SK-N-MC (cell line): ENCODE results near the gene GBX1.

Experiments used
- DNase-seq: peaks from one replicate; pipeline ENCODE4 v3.0.0-alpha.2; 2011; ENCODE audit warnings: low read depth, low spot score
- H3K27ac ChIP-seq: fragments of 200-600 bp; sonication (generic); 2 replicates; pipeline ENCODE4 v1.5.1; 2016; ENCODE audit warnings: mixed run types
- H3K36me3 ChIP-seq: fragments of 200-600 bp; sonication (generic); 2 replicates; pipeline ENCODE4 v1.6.1; 2017; ENCODE audit warnings: antibody characterized with exemption, low read length, mixed read lengths; ENCODE audit not compliant: insufficient read depth
- H3K4me3 ChIP-seq: fragments of 200-600 bp; sonication (generic); 2 replicates; pipeline ENCODE4 v1.5.1; 2016
- H3K9ac ChIP-seq: fragments of 200-600 bp; sonication (generic); 2 replicates; pipeline ENCODE4 v1.8.0; 2017; ENCODE audit warnings: mixed run types, mixed read lengths; ENCODE audit not compliant: insufficient read length
- H3K9me3 ChIP-seq: fragments of 200-600 bp; sonication (generic); 2 replicates; pipeline ENCODE4 v1.6.1; 2017; ENCODE audit warnings: low read depth, mild to moderate bottlenecking, antibody characterized with exemption, low read length, moderate library complexity, mixed read lengths
- EZH2 ChIP-seq: fragments of 200-600 bp; sonication (generic); IDR thresholded peaks from one replicate; pipeline ENCODE4 v1.6.1; 2017; ENCODE audit warnings: antibody characterized with exemption
- FOXP2 ChIP-seq: optimal IDR thresholded peaks from 2 replicates; pipeline ENCODE3; 2011; ENCODE audit warnings: mild to moderate bottlenecking, moderate library complexity; ENCODE audit not compliant: insufficient read depth; ENCODE audit errors: extremely low read length, control extremely low read depth
- POLR2AphosphoS5 ChIP-seq: IDR thresholded peaks from 2 replicates; pipeline ENCODE4 v1.6.1; 2012; ENCODE audit warnings: mild to moderate bottlenecking, low read depth, low read length, borderline replicate concordance

Gene GBX1

GRCh38 chr7:151140826-151141225 lies 26.7 kb downstream of the GBX1 start:
- peaks cover 10% of the 10 kb centered on the region for H3K36me3 ChIP-seq
- no peak overlapping the region for H3K4me3 ChIP-seq
- no peak for DNase-seq
- no peak overlapping the region for H3K9ac ChIP-seq
- H3K27ac ChIP-seq = no peak overlapping the region
- H3K9me3 ChIP-seq = no peaks in the 10 kb centered on the region
- TF ChIP-seq POLR2AphosphoS5 (no peak), EZH2 (no peak), FOXP2 (no peak)

- Histone ChIP-seq H3K9ac (no peak overlapping the region), H3K27ac (no peak overlapping the region), H3K4me3 (no peak overlapping the region), H3K36me3 (peaks cover 13% of the 10 kb centered on the region), H3K9me3 (no peaks in the 10 kb centered on the region)
- TF ChIP-seq FOXP2 (no peak), POLR2AphosphoS5 (no peak), EZH2 (no peak)
- no peak for DNase-seq
Measured at GRCh38 chr7:151139791-151140190, 27.7 kb downstream of the GBX1 start.

DNA sequence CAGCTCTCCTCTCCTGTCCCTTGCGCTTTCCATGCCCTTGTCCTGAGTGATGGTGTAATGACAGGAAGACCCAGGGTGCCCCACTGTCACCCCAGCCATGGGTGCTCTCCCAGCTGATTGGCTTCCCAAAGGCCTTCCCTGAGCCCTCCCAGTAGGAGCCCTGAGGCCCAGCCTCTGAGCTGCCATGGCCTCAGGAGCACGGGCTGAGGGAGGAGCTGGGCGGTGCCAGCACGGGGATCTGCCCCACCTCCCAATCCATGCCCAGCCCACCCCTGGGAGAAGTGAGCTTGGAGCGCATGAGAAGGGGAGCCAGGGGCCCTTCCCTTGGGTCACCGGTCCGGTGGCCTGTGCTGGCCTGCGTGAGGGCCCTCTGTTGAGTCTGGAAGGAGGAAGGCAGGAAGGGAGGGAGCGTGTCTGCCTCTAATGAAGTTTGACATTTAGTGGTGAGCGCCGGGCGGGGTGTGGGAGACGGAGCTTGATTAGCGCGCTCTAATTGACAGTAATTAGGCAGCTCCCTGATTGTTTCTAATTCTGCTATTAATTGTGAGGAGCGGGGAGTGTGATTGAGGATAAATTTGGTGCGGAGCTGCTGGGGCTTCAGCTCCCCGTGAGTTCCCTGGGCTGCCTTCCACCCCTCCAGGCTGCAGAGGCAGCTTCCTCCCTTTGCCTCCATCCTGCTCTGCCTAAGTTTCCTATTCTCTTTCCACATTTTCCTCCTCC lies 28.3 kb downstream of the GBX1 start:
- Histone ChIP-seq H3K4me3 (no peak overlapping the region), H3K9me3 (no peaks in the 10 kb centered on the region), H3K9ac (no peak overlapping the region), H3K36me3 (peaks cover 13% of the 10 kb centered on the region), H3K27ac (no peak overlapping the region)
- TF ChIP-seq POLR2AphosphoS5 = no peak
- TF ChIP-seq FOXP2 = no peak
- TF ChIP-seq EZH2 = no peak
- DNase-seq = no peak

GRCh38 chr7:151138153-151138851 lies 29.2 kb downstream of the GBX1 start:
- Histone ChIP-seq H3K9ac (no peak overlapping the region), H3K4me3 (no peak overlapping the region), H3K36me3 (peaks cover 12% of the 10 kb centered on the region), H3K27ac (no peak overlapping the region), H3K9me3 (no peaks in the 10 kb centered on the region)
- no peak for DNase-seq
- no peak for TF ChIP-seq POLR2AphosphoS5
- no peak for TF ChIP-seq FOXP2
- TF ChIP-seq EZH2 = no peak

DNA sequence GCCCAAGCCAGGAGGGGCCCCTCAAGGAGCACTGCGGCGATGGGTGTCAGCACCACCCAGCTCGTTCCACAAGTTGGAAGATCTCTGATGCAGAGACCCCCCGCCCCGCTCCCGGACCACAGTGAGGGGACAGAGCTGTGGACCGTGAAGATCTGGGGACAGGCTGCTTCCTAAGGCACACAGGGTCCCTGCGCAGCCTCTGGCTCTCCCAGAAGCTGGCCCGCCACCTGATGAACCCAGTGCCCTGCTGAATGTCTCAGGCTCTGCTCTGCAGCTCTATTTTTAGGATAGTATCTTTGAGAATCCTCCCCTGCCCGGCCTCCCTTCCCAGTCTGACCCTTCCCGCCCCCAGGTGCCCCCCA lies 29.7 kb downstream of the GBX1 start:
- no peaks in the 10 kb centered on the region for H3K9me3 ChIP-seq
- H3K9ac ChIP-seq = no peak overlapping the region
- no peak overlapping the region for H3K27ac ChIP-seq

GRCh38 chr7:151137076-151137675 lies 30.3 kb downstream of the GBX1 start:
- no peak overlapping the region for H3K27ac ChIP-seq
- H3K9me3 ChIP-seq = no peaks in the 10 kb centered on the region
- H3K36me3 ChIP-seq = peaks cover 10% of the 10 kb centered on the region
- no peak for TF ChIP-seq POLR2AphosphoS5
- TF ChIP-seq FOXP2 = no peak
- TF ChIP-seq EZH2 = no peak
- no peak overlapping the region for H3K4me3 ChIP-seq
- H3K9ac ChIP-seq = no peak overlapping the region
- DNase-seq = no peak

More for the DNA sequence above, 29.7 kb downstream of the GBX1 start:
- peaks cover 10% of the 10 kb centered on the region for H3K36me3 ChIP-seq
- no peak for TF ChIP-seq POLR2AphosphoS5
- TF ChIP-seq FOXP2 = no peak
- no peak for TF ChIP-seq EZH2
- H3K4me3 ChIP-seq = no peak overlapping the region
- no peak for DNase-seq

- Histone ChIP-seq H3K9ac (no peak overlapping the region), H3K4me3 (no peak overlapping the region), H3K9me3 (no peaks in the 10 kb centered on the region), H3K36me3 (peaks cover 10% of the 10 kb centered on the region), H3K27ac (no peak overlapping the region)
- no peak for DNase-seq
- TF ChIP-seq EZH2 (no peak), POLR2AphosphoS5 (no peak), FOXP2 (no peak)
Measured at GRCh38 chr7:151135866-151136843, 31.3 kb downstream of the GBX1 start.
